ENCODE measurements around the gene DPH7.

DNA sequence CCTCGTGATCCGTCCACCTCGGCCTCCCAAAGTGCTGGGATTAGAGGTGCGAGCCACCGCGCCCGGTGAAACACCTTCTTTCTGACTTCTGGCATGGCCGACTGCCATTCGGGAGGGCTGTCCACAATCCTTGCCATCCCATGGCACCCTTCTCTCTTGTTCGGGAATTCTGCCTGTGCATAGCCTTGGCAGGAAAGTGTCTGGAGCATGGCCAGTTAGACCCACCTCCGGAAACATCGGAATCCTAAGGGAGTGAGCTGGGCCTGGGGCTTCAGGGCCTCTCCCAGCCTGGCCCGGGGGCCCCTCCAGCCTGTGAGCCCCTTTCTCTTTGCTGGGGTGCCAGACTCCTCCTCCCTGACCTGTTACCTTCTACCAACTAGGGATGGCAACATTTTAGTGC lies 25.2 kb upstream of the DPH7 start:
- TF ChIP-seq, protein P1, sequence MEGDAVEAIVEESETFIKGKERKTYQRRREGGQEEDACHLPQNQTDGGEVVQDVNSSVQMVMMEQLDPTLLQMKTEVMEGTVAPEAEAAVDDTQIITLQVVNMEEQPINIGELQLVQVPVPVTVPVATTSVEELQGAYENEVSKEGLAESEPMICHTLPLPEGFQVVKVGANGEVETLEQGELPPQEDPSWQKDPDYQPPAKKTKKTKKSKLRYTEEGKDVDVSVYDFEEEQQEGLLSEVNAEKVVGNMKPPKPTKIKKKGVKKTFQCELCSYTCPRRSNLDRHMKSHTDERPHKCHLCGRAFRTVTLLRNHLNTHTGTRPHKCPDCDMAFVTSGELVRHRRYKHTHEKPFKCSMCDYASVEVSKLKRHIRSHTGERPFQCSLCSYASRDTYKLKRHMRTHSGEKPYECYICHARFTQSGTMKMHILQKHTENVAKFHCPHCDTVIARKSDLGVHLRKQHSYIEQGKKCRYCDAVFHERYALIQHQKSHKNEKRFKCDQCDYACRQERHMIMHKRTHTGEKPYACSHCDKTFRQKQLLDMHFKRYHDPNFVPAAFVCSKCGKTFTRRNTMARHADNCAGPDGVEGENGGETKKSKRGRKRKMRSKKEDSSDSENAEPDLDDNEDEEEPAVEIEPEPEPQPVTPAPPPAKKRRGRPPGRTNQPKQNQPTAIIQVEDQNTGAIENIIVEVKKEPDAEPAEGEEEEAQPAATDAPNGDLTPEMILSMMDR (IDR thresholded peaks at IDR 0.05), result no peak
- no peak for TF ChIP-seq POLR2A (IDR thresholded peaks at IDR 0.05)
